GM19240 (cell line): ENCODE data around the gene AKR7A3.
"Not testable (repeated sequence)": the region's sequence is repeated elsewhere in the genome, so short reads cannot be mapped to it uniquely, and the experiment has no call there.

Experiments used
- DNase-seq: peaks from one replicate; pipeline ENCODE4 v3.0.0; 2011; ENCODE audit warnings: low spot score; ENCODE audit not compliant: insufficient read length

AKR7A3 gene

GRCh38 chr1:19289244-19289643, 674 bp upstream of the AKR7A3 start:
- no peak for DNase-seq

DNA sequence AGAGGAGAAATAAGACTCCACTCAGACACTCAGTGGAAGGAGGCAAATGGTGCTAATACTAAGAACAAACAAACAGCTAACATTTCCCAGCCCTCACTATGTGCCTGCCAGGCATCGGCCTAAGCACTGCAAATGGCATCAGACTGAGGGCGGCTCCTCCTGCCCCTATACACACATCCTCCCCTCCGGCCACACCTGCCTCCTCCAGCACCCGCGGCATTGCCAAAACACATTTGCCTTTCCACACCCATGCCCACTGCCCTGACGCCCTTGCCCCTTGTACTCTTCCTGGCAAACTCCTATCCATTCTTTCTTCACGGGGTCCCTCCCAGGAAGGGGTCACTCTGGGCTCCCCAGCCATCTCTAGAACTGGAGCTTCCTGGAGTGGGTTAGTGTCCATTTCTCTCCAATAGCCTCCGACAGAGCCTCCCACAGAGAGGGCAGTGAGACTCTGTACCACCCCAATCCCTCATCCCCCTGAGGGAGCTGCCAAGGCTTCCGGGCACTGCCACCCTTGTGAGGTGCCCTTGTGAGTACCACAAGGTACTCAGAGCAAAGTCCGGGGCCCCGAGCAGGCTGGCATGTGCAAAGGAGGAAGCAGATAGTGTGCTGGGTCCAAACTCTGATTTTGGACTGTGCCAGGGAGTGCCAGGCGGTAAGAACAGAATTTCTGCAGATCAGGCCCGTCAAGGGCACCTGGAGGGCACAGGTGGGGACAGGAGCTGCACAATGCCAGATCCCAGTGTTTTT, 959 bp downstream of the AKR7A3 start:
- no peak for DNase-seq

- not testable (repeated sequence) for DNase-seq
Measured at GRCh38 chr1:19285807-19286206, 2.8 kb downstream of the AKR7A3 start.

DNA sequence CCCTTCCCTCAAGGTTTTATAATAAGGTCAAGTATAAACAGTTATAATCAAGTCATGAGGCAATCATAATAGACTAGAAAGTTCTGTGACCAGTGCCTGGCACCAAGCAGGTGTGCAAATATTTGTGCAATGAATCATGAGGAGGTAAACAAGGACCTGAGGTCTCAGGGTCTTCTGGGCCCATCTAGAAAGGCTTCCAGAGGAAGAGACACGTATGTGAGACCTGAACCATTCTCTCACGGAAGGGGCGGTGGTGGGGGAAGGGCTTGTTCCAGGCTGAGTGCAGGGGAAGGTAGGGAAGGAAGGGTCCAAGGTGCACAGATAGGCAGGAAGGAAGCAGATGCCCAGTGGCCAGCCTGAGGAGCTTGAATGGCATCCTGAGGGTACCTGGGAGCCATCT, 3.2 kb downstream of the AKR7A3 start:
- DNase-seq = not testable (repeated sequence)

- DNase-seq = no peak
Measured at GRCh38 chr1:19284881-19285280, 3.7 kb downstream of the AKR7A3 start.

DNA sequence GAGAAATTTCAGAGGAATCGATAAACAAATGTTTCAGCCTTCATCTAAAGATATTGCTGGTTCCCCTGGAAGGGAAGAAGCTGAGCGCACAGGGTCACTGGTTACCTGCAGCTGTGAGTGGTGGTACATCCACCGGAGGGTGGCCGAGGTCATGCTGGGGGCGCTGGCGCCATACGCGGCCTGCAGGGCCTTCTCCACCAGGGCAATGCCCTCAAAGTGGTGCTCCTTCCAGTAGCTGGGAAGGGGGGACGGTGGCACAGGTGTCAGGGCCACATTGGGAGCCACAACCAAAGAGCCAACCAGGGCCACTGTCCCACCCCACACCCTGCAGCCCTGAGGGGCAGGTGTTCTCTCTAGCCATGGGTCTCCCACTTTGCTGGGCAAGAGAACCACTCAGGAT, 4.7 kb downstream of the AKR7A3 start:
- no peak for DNase-seq

GRCh38 chr1:19274636-19275035, 13.9 kb downstream of the AKR7A3 start:
- no peak for DNase-seq

DNA sequence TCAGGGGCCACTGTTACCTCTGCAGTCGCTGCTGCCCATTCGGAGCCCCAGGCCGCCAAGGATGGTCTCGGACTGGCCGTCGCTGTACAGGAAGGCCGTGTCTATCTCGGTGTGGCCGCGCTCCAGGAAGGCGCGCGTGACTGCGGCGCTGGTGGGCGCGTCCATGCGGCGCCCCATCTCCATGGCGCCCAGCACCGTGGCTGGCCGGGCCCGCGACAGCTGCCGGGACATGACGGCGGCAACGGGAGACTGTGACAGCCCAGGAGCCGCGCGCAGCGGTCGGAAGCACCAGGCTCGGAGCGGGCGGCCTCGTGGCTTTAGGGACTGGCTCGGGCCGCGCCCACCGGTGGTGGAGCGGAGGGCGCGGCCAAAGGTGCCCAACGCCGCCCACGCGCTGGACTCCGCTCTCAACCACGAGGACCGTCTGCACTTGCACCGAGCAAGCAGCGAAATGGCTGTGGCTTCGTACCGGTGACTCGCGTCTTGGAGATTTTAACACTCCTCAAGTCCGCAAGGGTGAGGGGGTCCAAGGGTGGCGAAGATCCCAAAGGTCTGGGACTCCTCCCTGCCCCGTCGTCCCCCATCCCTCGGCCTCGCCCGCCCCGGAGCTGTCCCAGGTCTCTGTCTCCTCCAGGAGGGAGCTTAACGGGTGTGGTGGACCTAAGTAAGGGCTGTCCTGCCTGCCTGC, 14.6 kb downstream of the AKR7A3 start:
- DNase-seq = not testable (repeated sequence)

DNA sequence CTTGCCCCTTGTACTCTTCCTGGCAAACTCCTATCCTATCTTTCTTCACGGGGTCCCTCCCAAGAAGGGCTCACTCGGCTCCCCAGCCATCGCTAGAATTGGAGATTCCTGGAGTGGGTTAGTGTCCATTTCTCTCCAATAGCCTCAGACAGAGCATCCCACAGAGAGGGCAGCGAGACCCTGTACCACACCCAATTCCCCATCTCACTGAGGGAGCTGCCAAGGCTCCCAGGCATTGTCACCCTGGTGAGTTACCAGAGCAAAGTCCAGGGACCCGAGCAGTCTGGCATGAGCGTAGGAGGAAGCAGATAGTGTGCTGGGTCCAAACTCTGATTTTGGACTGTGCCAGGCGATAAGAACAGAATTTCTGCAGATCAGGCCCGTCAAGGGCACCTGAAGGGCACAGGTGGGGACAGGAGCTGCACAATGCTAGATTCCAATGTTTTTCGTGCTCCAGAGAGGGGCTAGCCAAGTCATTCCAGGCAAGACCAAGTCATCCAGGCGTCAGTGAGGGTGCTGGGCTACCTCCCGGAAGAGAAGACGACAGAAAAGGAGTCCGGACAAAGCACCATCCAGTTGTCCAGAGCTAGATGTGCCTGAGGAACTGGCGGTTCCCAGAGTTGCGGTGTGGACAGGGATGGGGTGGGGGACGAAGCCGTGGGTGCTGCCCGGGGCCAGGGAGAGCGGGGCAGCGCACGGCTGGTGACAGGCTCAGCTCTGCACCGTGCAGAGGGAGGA, 15.3 kb downstream of the AKR7A3 start:
- no peak for DNase-seq

GRCh38 chr1:19272064-19272463, 16.5 kb downstream of the AKR7A3 start:
- DNase-seq = no peak

DNA sequence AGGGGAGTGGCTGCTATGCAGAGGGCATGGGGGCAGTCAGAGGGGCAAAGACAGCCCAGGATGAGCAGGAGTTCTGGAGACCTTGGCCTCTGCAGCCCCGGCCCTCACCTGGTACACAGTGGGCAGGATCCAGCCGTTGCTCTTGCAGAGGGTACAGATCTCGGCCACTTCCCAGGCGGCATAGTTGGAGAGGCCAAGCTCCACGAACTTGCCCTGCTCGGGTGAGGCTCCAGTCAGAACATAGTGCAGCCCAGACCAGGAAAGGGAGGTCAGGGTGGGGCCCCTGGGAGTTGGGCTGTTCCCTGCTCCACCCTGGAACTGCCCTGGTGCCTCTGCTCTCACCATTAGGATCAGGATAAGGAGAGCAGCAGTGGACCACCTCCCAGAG, 18.2 kb downstream of the AKR7A3 start:
- DNase-seq = not testable (repeated sequence)

DNA sequence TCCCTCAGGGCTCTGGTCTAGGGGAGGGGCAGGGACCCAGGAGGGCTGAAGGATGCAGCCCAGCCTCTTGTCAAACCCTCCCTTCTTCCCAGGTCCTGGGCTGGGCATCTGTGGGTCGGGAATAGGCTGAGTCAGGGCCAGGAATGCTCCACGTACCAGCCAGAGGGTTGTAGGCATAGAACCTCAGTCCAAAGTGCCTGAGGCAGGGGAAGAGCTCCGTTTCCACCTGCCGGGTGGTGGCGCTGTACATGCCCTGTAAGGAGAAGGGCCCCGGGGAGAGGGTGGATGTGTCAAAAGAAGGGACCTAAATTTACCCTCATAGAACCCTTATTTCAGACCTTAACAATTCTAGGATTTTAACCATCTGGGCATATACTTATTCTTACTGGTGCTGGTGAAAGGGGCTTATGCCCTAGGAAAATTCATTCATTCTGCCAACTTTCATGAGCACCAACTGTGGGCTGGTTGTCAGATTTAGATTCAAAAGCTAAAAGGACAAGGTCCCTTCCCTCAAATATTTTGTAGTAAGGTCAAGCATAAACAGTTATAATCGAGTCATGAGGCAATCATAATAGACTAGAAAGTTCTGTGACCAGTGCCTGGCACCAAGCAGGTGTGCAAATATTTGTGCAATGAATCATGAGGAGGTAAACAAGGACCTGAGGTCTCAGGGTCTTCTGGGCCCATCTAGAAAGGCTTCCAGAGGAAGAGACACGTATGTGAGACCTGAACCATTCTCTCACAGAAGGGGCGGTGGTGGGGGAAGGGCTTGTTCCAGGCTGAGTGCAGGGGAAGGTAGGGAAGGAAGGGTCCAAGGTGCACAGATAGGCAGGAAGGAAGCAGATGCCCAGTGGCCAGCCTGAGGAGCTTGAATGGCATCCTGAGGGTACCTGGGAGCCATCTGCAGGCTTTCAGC, 18.9 kb downstream of the AKR7A3 start:
- not testable (repeated sequence) for DNase-seq

GRCh38 chr1:19268445-19268844, 20.1 kb downstream of the AKR7A3 start:
- no peak for DNase-seq

DNA sequence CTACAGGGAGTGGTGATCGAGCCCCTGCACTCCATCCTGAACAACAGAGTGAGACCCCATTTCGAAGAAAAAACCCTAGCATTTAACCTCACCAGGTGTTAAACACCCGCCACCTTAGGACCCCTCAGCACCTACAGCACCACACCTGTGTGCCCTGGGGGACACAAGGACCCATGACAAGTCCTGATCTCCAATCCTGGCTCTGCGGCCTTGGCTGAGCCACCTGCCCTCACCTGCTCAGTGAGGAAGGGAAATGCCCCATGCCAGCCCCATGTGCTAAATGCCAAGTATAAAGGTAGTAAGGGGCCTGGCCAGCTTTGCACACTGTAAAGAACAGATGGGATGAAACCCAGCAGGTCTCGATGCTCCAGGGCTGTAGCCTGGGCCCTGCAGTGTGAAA, 25.8 kb downstream of the AKR7A3 start:
- DNase-seq = no peak

GRCh38 chr1:19262047-19262446, 26.5 kb downstream of the AKR7A3 start:
- DNase-seq = no peak

DNA sequence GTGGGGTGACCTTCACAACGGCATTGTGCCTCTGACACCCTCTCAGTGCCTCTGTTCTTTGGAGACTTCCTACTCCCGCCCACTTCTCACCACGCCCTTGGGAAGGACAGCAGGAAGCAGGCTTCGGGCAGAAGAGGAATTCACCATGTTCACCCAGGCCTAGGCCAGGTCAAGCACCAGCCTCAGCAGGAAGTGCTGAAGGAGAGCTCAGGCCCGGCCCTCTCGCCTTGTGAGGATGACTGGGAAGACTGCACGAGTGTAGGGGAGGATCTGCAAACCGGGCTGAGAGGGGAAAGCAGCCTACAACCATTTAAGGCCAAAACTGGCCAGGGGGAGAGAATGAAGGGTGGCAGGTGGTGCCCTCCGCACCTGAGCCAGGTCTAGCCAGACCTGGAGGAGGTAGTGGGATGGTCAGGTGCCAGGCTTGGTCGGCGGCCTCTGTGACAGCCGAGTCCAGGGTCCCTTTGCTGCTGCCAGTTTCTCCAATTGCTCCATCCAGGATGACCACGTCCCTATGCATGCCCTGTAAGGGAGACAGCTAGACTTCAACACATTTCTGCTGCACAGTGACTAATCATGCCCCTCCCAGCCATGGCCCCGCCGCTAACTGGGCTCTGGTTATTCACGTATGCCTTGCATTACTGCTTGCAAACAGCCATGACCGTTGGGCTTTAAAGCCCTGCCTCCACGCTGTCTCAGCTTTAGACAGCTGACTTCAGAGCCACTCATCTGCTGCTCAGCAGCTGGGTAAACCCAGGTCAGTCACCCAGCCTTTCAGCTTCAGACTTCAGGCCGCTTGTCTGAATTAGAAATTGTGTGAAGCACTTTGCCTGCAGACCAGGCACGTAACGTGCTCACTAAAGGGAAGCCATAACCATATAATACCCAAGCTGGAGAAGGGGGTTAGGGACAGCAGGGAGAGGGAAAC, 28.1 kb downstream of the AKR7A3 start:
- DNase-seq = no peak

GRCh38 chr1:19258353-19258752, 30.2 kb downstream of the AKR7A3 start:
- no peak for DNase-seq

DNA sequence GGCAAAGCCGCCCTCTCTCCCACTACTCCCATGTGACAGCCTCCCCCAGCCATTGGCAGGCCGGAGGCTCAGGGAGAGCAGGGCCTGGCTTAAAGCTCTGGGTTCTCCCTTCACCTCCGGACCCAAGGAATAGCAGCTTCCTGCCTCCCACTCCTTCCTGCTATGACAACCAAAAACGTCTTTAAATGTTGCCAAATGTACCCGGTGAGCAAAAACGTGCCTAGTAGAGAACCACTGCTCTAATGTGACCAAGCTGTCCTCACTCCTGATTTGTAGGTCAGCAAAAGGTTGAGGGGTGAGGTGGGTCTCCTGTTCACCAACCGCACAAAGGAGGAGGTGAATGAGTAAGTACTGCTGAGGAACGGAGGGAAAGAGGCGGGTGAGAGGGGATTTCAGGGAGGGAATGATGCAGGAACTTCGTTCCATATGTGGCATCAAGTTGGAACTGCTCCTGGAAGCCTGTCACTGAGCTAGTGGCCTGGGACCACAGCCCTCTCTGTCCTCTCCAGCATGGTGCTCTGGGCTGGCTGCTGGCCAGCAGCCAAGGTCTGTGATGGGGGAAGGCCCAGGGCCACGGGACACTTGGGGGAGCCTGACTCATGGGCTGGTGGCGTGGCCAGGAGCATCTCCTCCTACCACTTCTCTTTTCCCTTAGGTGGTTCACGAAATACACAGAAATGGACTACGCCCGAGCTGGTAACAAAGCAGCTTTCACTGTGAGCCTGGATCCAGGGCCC, 31.2 kb downstream of the AKR7A3 start:
- no peak for DNase-seq

DNA sequence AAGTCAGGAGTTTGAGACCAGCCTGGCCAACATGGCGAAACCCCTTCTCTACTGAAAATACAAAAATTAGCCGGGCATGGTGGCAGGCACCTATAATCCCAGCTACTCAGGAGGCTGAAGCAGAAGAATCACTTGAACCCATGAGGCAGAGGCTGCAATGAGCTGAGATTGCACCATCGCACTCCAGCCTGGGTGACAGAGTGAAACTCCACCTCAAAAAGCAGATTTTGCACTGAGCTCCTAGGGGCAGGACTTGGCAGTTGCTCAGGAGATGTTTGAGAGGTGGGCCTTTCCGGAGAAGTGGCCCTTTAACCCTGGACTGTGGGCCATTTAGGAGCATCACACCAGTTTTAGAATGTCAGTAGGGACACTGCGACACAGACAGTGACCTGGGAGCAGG, 32.3 kb downstream of the AKR7A3 start:
- not testable (repeated sequence) for DNase-seq
